Keratinocyte (primary cell): ENCODE results near the gene IFFO2. TPM values are rescaled to one million over a fixed set of nuclear protein-coding genes. Genes with fewer than 3 reads are reported as not detected.

Experiments used
- DNase-seq: peaks from one replicate; pipeline ENCODE4 v3.0.0-alpha.2; 2011; ENCODE audit warnings: low read depth, missing footprints, low spot score
- FAIRE-seq: peaks from 2 replicates; lab custom pipeline; 2011; peaks lifted over from hg19 to GRCh38; lab: Jason Lieb, UNC
- H2AFZ ChIP-seq: 2 replicates; pipeline ENCODE4 v1.6.0; 2012; ENCODE audit warnings: low read length, control low read depth, inconsistent platforms; ENCODE audit not compliant: control insufficient read depth
- H3K27ac ChIP-seq: 2 replicates; pipeline ENCODE4 v1.5.1; 2011; ENCODE audit warnings: low read length; ENCODE audit not compliant: control insufficient read depth, insufficient read depth
- H3K27me3 ChIP-seq: 3 replicates; pipeline ENCODE4 v1.6.0; 2011; ENCODE audit warnings: low read length; ENCODE audit not compliant: control insufficient read depth, insufficient read depth; ENCODE audit errors: extremely low read depth
- H3K36me3 ChIP-seq, 2 experiments: 2 replicates in 1 of 2; 3 replicates in 1 of 2; pipeline ENCODE4 v1.5.1; 2011; ENCODE audit warnings: low read length in 2 of 2, mild to moderate bottlenecking in 1 of 2; ENCODE audit not compliant: control insufficient read depth in 2 of 2, insufficient read depth in 2 of 2; ENCODE audit errors: extremely low read depth in 1 of 2
- H3K4me1 ChIP-seq: 3 replicates; pipeline ENCODE4 v1.5.1; 2011; ENCODE audit warnings: low read length; ENCODE audit not compliant: control insufficient read depth, insufficient read depth; ENCODE audit errors: extremely low read depth
- H3K4me2 ChIP-seq: 3 replicates; pipeline ENCODE4 v1.6.0; 2011; ENCODE audit warnings: low read depth, low read length; ENCODE audit not compliant: control insufficient read depth, insufficient read depth; ENCODE audit errors: extremely low read depth
- H3K4me3 ChIP-seq, 3 experiments: fragments of 200-600 bp in 1 of 3; sonication (generic) in 1 of 3; 2 replicates in 2 of 3; 3 replicates in 1 of 3; pipeline ENCODE4 v1.5.1; 2011 to 2016; ENCODE audit warnings: low read length in 3 of 3, mild to moderate bottlenecking in 3 of 3, control low read depth in 2 of 3, inconsistent platforms in 1 of 3, low read depth in 1 of 3, mixed read lengths in 1 of 3, mixed run types in 1 of 3, moderate library complexity in 1 of 3; ENCODE audit not compliant: control insufficient read depth in 2 of 3, insufficient read depth in 2 of 3; ENCODE audit errors: extremely low read depth in 1 of 3
- H3K79me2 ChIP-seq: 2 replicates; pipeline ENCODE4 v1.6.0; 2012; ENCODE audit warnings: low read length; ENCODE audit not compliant: control insufficient read depth, insufficient read depth
- H3K9ac ChIP-seq: 3 replicates; pipeline ENCODE4 v1.6.0; 2011; ENCODE audit warnings: low read length; ENCODE audit not compliant: control insufficient read depth, insufficient read depth; ENCODE audit errors: extremely low read depth
- H3K9me1 ChIP-seq: 3 replicates; pipeline ENCODE4 v1.6.0; 2011; ENCODE audit warnings: low read length; ENCODE audit not compliant: control insufficient read depth, insufficient read depth; ENCODE audit errors: extremely low read depth
- H3K9me3 ChIP-seq: 2 replicates; pipeline ENCODE4 v1.5.1; 2012; ENCODE audit warnings: low read depth, low read length; ENCODE audit not compliant: control insufficient read depth
- H4K20me1 ChIP-seq: 3 replicates; pipeline ENCODE4 v1.6.0; 2011; ENCODE audit warnings: low read length; ENCODE audit not compliant: control insufficient read depth, insufficient read depth; ENCODE audit errors: extremely low read depth
- EZH2 ChIP-seq: IDR thresholded peaks from one replicate; pipeline ENCODE4 v1.6.1; 2012; ENCODE audit warnings: inconsistent platforms, mild to moderate bottlenecking, low read length, moderate library complexity
- dilution Hi-C: fragments of 300-500 bp; cut with MboI; formaldehyde crosslinking; loops from one replicate; pipeline ENCODE4 v1.7.0; 2020; ENCODE audit warnings: low sequenced_read_pairs; ENCODE audit not compliant: extremely low pct_ligation_motif_present
- polyA plus RNA-seq, 5 experiments: library from polyadenylated mRNA; depleted of rRNA in 3 of 5; stranded (reverse) in 3 of 5; stranded (forward) in 1 of 5; unstranded in 1 of 5; fragments of >200 nt; gene quantifications; 1 replicate in 1 of 5; 2 replicates in 3 of 5; 3 replicates in 1 of 5; pipeline versions ENCODE4 v1.2.1 to v1.2.3, GENCODE V29; 2011 to 2012; ENCODE audit warnings: missing spikeins in 2 of 5, low read depth in 1 of 5, low replicate concordance in 1 of 5
- TF ChIP-seq, protein P1 (sequence below), 3 experiments: IDR thresholded peaks in 1 of 3; conservative IDR thresholded peaks in 1 of 3; optimal IDR thresholded peaks in 1 of 3; 2 replicates in 2 of 3; 3 replicates in 1 of 3; pipeline versions ENCODE3 to v1.5.1; 2011; ENCODE audit warnings: low read length in 3 of 3, mild to moderate bottlenecking in 3 of 3, moderate library complexity in 2 of 3, control low read depth in 1 of 3, inconsistent platforms in 1 of 3; ENCODE audit not compliant: insufficient read depth in 2 of 3; ENCODE audit errors: extremely low read depth in 1 of 3

The IFFO2 gene
- polyA plus RNA-seq, 1 donor (not counting 4 experiments of a cell fraction or from before 2014, with no cell fraction given), result 57.9 TPM

- Histone ChIP-seq H3K27ac (peak overlapping the region; percentile 36), H2AFZ (no peak overlapping the region), H3K4me2 (no peak overlapping the region), H3K9ac (no peak overlapping the region), H3K27me3 (no peaks in the 10 kb centered on the region), H3K9me3 (no peaks in the 10 kb centered on the region), H3K79me2 (peaks cover 47% of the 10 kb centered on the region), H3K9me1 (no peaks in the 10 kb centered on the region), H3K4me1 (peaks cover 3% of the 10 kb centered on the region), H4K20me1 (peaks cover 10% of the 10 kb centered on the region), H3K36me3 (peaks cover 44 to 72% of the 10 kb centered on the region in 2 experiments), H3K4me3 (no peak overlapping the region)
- TF ChIP-seq EZH2, result no peak
- TF ChIP-seq, protein P1, sequence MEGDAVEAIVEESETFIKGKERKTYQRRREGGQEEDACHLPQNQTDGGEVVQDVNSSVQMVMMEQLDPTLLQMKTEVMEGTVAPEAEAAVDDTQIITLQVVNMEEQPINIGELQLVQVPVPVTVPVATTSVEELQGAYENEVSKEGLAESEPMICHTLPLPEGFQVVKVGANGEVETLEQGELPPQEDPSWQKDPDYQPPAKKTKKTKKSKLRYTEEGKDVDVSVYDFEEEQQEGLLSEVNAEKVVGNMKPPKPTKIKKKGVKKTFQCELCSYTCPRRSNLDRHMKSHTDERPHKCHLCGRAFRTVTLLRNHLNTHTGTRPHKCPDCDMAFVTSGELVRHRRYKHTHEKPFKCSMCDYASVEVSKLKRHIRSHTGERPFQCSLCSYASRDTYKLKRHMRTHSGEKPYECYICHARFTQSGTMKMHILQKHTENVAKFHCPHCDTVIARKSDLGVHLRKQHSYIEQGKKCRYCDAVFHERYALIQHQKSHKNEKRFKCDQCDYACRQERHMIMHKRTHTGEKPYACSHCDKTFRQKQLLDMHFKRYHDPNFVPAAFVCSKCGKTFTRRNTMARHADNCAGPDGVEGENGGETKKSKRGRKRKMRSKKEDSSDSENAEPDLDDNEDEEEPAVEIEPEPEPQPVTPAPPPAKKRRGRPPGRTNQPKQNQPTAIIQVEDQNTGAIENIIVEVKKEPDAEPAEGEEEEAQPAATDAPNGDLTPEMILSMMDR (optimal IDR thresholded peaks at IDR 0.05 in 1 of 3, IDR thresholded peaks at IDR 0.05 in 1 of 3, conservative IDR thresholded peaks at IDR 0.05 in 1 of 3; ENCODE audit: extremely low read depth in 1 of 3, insufficient read depth in 2 of 3, low read length in 3 of 3), result no peak
- dilution Hi-C loops, result no loop called here
- no peak for DNase-seq
- FAIRE-seq, result peak; percentile 29
Measured at GRCh38 chr1:18912550-18912949, 43.9 kb downstream of the IFFO2 start.

DNA sequence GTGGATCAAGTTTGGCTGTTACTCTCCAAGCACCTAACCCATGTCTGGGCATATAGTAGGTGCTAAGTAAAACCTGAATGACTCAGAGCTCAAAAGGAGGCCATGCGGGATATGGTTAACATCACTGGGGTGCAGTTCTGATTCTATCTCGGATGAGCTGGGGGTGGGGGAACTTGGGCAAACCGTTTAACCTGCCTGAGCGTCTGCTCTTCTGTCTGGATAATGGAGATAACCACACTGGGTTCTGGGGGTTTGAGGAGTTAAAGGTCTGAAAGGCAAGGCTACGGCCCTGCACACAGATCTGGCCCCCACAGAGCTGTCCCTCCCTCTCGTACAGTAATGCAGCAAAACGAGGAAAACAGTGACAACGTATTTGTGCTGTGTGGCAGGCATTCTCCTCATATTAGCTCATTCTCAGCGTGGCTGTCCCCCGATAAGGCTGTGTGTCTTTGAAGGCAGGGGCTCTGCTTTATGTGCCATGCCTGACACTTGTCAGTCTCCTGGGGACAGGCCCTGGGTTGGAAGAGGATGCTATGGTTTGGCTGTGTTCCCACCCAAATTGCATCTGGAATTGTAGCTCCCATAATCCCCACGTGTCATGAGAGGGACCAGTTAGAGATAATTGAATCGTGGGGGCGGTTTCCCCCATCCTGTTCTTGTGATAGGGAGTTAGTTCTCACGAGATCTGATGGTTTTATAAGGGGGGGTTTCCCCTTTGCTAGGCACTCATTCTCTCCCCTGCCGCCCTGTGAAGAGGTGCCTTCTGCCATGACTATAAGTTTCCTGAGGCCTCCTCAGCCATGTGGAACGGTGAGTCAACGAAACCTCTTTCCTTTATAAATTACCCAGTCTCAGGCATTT is 47.3 kb downstream of the IFFO2 start:
- H4K20me1 ChIP-seq, result peaks cover 10% of the 10 kb centered on the region
- no peaks in the 10 kb centered on the region for H3K9me1 ChIP-seq
- H3K36me3 ChIP-seq, result peaks cover 43 to 69% of the 10 kb centered on the region in 2 experiments
- TF ChIP-seq, protein P1 (optimal IDR thresholded peaks at IDR 0.05 in 1 of 3, IDR thresholded peaks at IDR 0.05 in 1 of 3, conservative IDR thresholded peaks at IDR 0.05 in 1 of 3; ENCODE audit: extremely low read depth in 1 of 3, insufficient read depth in 2 of 3, low read length in 3 of 3), result no peak
- TF ChIP-seq EZH2, result no peak
- H3K27me3 ChIP-seq, result no peaks in the 10 kb centered on the region
- dilution Hi-C loops, result no loop called here
- H3K9me3 ChIP-seq, result no peaks in the 10 kb centered on the region
- peaks cover 8% of the 10 kb centered on the region for H3K4me1 ChIP-seq
- no peak overlapping the region for H3K9ac ChIP-seq
- no peak overlapping the region for H3K4me2 ChIP-seq
- peaks cover 40% of the 10 kb centered on the region for H3K79me2 ChIP-seq
- H3K4me3 ChIP-seq, result no peak overlapping the region
- H2AFZ ChIP-seq, result no peak overlapping the region
- no peak overlapping the region for H3K27ac ChIP-seq
- DNase-seq (no peak), FAIRE-seq (no peak)
